Measurements from ENCODE around the gene TRAPPC2L.

GRCh38 chr16:88875703-88876234 lies 18.8 kb downstream of the TRAPPC2L start:
- TF ChIP-seq SMC3 (IDR thresholded peaks at IDR 0.05; ENCODE audit: borderline replicate concordance, low read length) (no peak), POLR2A (IDR thresholded peaks at IDR 0.05; ENCODE audit: low read depth, low read length) (no peak), HDAC6 (IDR thresholded peaks at IDR 0.05; ENCODE audit: unreplicated experiment) (no peak), CHD4 (IDR thresholded peaks at IDR 0.05) (no peak), TCF12 (IDR thresholded peaks at IDR 0.05; ENCODE audit: low read depth, low read length) (no peak), CBX5 (IDR thresholded peaks at IDR 0.05; ENCODE audit: low read depth) (no peak), FOS (IDR thresholded peaks at IDR 0.05; ENCODE audit: borderline replicate concordance, extremely low read depth, insufficient read length) (no peak), MLLT1 (IDR thresholded peaks at IDR 0.05) (no peak), TCF3 (IDR thresholded peaks at IDR 0.05; ENCODE audit: borderline replicate concordance, insufficient read depth, low read depth, low read length) (no peak), CHD2 (IDR thresholded peaks at IDR 0.05; ENCODE audit: borderline replicate concordance, low read depth, low read length) (no peak), EZH2 (IDR thresholded peaks at IDR 0.05; ENCODE audit: borderline replicate concordance, control insufficient read depth, low read depth, low read length) (no peak)
- TF ChIP-seq, protein P1, sequence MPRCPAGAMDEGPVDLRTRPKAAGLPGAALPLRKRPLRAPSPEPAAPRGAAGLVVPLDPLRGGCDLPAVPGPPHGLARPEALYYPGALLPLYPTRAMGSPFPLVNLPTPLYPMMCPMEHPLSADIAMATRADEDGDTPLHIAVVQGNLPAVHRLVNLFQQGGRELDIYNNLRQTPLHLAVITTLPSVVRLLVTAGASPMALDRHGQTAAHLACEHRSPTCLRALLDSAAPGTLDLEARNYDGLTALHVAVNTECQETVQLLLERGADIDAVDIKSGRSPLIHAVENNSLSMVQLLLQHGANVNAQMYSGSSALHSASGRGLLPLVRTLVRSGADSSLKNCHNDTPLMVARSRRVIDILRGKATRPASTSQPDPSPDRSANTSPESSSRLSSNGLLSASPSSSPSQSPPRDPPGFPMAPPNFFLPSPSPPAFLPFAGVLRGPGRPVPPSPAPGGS (IDR thresholded peaks at IDR 0.05; ENCODE audit: borderline replicate concordance, insufficient read depth, low read depth, low read length, poor library complexity, severe bottlenecking), result no peak
- TF ChIP-seq, protein P2, sequence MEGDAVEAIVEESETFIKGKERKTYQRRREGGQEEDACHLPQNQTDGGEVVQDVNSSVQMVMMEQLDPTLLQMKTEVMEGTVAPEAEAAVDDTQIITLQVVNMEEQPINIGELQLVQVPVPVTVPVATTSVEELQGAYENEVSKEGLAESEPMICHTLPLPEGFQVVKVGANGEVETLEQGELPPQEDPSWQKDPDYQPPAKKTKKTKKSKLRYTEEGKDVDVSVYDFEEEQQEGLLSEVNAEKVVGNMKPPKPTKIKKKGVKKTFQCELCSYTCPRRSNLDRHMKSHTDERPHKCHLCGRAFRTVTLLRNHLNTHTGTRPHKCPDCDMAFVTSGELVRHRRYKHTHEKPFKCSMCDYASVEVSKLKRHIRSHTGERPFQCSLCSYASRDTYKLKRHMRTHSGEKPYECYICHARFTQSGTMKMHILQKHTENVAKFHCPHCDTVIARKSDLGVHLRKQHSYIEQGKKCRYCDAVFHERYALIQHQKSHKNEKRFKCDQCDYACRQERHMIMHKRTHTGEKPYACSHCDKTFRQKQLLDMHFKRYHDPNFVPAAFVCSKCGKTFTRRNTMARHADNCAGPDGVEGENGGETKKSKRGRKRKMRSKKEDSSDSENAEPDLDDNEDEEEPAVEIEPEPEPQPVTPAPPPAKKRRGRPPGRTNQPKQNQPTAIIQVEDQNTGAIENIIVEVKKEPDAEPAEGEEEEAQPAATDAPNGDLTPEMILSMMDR (IDR thresholded peaks at IDR 0.05 in 2 of 3, conservative IDR thresholded peaks at IDR 0.05 in 1 of 3; ENCODE audit: control insufficient read depth in 2 of 3, extremely low read depth in 1 of 3, insufficient read depth in 1 of 3, low read depth in 3 of 3, low read length in 3 of 3), result no peak
- TF ChIP-seq, protein P3, sequence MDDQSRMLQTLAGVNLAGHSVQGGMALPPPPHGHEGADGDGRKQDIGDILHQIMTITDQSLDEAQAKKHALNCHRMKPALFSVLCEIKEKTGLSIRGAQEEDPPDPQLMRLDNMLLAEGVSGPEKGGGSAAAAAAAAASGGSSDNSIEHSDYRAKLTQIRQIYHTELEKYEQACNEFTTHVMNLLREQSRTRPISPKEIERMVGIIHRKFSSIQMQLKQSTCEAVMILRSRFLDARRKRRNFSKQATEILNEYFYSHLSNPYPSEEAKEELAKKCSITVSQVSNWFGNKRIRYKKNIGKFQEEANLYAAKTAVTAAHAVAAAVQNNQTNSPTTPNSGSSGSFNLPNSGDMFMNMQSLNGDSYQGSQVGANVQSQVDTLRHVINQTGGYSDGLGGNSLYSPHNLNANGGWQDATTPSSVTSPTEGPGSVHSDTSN (IDR thresholded peaks at IDR 0.05; ENCODE audit: insufficient replicate concordance, low read depth, low read length), result no peak

Measured in GM12878 (cell line).